Suprapubic skin (tissue), 4 donors: Measurements from ENCODE around the gene ADAMTS2. TPM values are rescaled to one million over a fixed set of nuclear protein-coding genes. Genes with fewer than 3 reads are reported as not detected.

Experiments
- DNase-seq, 2 donors: peaks; one replicate each; pipeline ENCODE4 v3.0.0-alpha.2; 2019; ENCODE audit warnings: low spot score in 2 of 2
- H3K27ac ChIP-seq: fragments of 200-600 bp; sonication (generic); one replicate; pipeline ENCODE4 v1.5.1; 2019
- H3K27me3 ChIP-seq: fragments of 200-600 bp; sonication (generic); one replicate; pipeline ENCODE4 v1.5.1; 2019
- H3K36me3 ChIP-seq: fragments of 200-600 bp; sonication (generic); one replicate; pipeline ENCODE4 v1.5.1; 2019
- H3K4me1 ChIP-seq: fragments of 200-600 bp; sonication (generic); one replicate; pipeline ENCODE4 v1.5.1; 2019
- H3K4me3 ChIP-seq: fragments of 200-600 bp; sonication (generic); one replicate; pipeline ENCODE4 v1.5.1; 2019; ENCODE audit warnings: mild to moderate bottlenecking
- H3K9me3 ChIP-seq: fragments of 200-600 bp; sonication (generic); one replicate; pipeline ENCODE4 v1.5.1; 2019
- EP300 ChIP-seq: sonication (generic); formaldehyde crosslinking; IDR thresholded peaks from one replicate; pipeline ENCODE4 v1.6.1; 2017; ENCODE audit warnings: antibody characterized with exemption
- POLR2A ChIP-seq, 2 donors: fragments of 450-650 bp; IDR thresholded peaks; one replicate each; pipeline ENCODE4 v1.6.1; 2017; ENCODE audit warnings: antibody characterized with exemption in 2 of 2, mild to moderate bottlenecking in 2 of 2, moderate library complexity in 2 of 2
- POLR2AphosphoS5 ChIP-seq, 3 donors: sonication (generic); formaldehyde crosslinking; IDR thresholded peaks; one replicate each; pipeline ENCODE4 v1.6.1; 2017; ENCODE audit warnings: antibody characterized with exemption in 3 of 3
- WGBS: methylation state at CpG from one replicate; pipeline ENCODE4 v1.1.5; 2018; 5-methylcytosine and 5-hydroxymethylcytosine counted together
- total RNA-seq, 4 donors: library from RNA; depleted of rRNA; stranded (reverse); fragments of >200 nt; gene quantifications; one replicate each; pipeline ENCODE4 v1.1.0, GENCODE V29; 2016
- TF ChIP-seq, protein P1 (sequence below), 2 donors: fragments of 200-600 bp in 1 of 2; fragments of 450-650 bp in 1 of 2; sonication (generic) in 1 of 2; IDR thresholded peaks; one replicate each; pipeline ENCODE4 v1.5.1; 2016 to 2019; ENCODE audit warnings: antibody characterized with exemption in 2 of 2, mild to moderate bottlenecking in 1 of 2, moderate library complexity in 1 of 2

ADAMTS2 gene
- total RNA-seq, 4 donors from 2014 or later, result 3.1 to 5.5 (median 4.3) TPM

- Histone ChIP-seq H3K4me1 (peaks cover under 1% of the 10 kb centered on the region), H3K27ac (no peak overlapping the region), H3K4me3 (no peak overlapping the region), H3K27me3 (peaks cover 10% of the 10 kb centered on the region), H3K36me3 (no peaks in the 10 kb centered on the region), H3K9me3 (no peaks in the 10 kb centered on the region)
- 82% methylated on average over 16 of the region's 25 CpGs for WGBS
- no peak for DNase-seq
- no peak for TF ChIP-seq EP300
- TF ChIP-seq POLR2A (IDR thresholded peaks at IDR 0.05), result no peak
- TF ChIP-seq, protein P1, sequence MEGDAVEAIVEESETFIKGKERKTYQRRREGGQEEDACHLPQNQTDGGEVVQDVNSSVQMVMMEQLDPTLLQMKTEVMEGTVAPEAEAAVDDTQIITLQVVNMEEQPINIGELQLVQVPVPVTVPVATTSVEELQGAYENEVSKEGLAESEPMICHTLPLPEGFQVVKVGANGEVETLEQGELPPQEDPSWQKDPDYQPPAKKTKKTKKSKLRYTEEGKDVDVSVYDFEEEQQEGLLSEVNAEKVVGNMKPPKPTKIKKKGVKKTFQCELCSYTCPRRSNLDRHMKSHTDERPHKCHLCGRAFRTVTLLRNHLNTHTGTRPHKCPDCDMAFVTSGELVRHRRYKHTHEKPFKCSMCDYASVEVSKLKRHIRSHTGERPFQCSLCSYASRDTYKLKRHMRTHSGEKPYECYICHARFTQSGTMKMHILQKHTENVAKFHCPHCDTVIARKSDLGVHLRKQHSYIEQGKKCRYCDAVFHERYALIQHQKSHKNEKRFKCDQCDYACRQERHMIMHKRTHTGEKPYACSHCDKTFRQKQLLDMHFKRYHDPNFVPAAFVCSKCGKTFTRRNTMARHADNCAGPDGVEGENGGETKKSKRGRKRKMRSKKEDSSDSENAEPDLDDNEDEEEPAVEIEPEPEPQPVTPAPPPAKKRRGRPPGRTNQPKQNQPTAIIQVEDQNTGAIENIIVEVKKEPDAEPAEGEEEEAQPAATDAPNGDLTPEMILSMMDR (IDR thresholded peaks at IDR 0.05), result no peak
- no peak for TF ChIP-seq POLR2AphosphoS5 (IDR thresholded peaks at IDR 0.05)
These were observed 8.1 kb downstream of the ADAMTS2 start for GRCh38 chr5:179336871-179337795.

DNA sequence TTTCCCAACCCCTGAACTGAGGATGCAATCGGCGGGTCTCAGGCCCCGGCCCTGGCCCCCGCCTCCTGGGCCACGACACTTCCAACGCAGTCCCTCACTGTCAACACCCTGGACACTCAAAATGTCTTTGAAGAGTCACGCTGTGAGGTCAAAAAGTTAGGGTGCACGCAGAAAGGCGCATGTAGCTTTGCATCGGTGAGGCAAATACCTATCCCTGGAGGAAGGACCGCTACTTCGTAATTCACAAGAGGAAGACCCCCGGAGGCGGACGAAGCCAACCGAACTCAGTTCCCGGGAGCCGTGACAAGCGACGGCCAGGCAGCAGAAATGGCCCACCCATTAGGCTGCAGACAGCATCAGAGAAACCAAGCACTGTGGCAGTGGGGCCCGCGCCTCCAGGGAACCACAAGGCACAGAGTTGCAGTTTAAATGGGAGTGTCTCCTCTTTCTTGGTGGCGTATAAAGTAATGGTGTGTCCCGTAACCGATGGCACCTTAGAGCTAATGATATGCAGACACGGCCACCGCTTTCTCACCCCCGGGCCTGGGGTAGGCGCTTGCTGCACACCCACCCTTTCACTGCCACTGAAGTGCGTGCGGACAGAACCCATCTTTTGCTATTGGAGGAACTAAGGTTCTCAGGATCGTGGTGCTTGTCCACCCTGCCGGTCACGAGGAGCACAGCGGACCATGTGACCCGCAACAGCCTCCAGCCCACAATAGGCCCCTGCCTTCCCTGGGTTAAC, 9.0 kb downstream of the ADAMTS2 start:
- no peaks in the 10 kb centered on the region for H3K36me3 ChIP-seq
- 82% methylated on average over 26 of the region's 36 CpGs for WGBS
- no peak overlapping the region for H3K4me3 ChIP-seq
- no peak for TF ChIP-seq POLR2AphosphoS5 (IDR thresholded peaks at IDR 0.05)
- no peaks in the 10 kb centered on the region for H3K4me1 ChIP-seq
- H3K9me3 ChIP-seq, result no peaks in the 10 kb centered on the region
- no peak for DNase-seq
- H3K27me3 ChIP-seq, result peaks cover 5% of the 10 kb centered on the region
- no peak overlapping the region for H3K27ac ChIP-seq

- 84% methylated on average over 21 of the region's 24 CpGs for WGBS
- H3K4me3 ChIP-seq, result no peak overlapping the region
- no peaks in the 10 kb centered on the region for H3K4me1 ChIP-seq
- no peaks in the 10 kb centered on the region for H3K36me3 ChIP-seq
- no peaks in the 10 kb centered on the region for H3K9me3 ChIP-seq
- no peak overlapping the region for H3K27ac ChIP-seq
- H3K27me3 ChIP-seq, result peaks cover 5% of the 10 kb centered on the region
- no peak for TF ChIP-seq POLR2A (IDR thresholded peaks at IDR 0.05)
- TF ChIP-seq, protein P1 (IDR thresholded peaks at IDR 0.05), result no peak
- no peak for TF ChIP-seq POLR2AphosphoS5 (IDR thresholded peaks at IDR 0.05)
- no peak for TF ChIP-seq EP300
- DNase-seq, result no peak
These were observed 11.2 kb downstream of the ADAMTS2 start for GRCh38 chr5:179333796-179334761.

DNA sequence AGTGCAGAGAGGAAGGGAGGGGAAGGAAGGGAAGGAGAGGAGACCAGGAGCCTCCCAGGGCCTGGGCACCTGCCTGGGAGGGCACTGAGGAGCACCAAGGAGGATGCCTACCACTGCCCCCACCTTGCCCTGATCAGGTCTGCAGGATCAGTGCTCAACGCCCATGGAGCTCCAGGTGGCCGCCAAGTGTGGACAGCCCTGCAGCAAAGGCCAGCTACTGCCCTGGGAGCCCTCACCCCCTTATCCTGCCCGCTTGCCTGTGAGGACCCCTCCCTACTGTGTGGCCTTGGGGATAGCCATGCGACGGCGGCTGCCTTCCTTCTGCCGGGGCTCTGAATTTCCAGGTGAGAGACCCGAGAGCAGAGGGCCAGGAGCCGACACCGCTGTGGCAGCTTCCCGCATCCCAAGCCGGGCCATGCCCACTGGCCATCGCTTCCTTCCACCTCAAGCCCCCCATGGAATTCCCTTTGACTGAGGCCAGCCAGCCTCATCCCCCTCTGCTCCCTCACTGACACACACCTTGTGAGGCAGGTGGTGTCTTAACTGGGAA, 12.4 kb downstream of the ADAMTS2 start:
- H3K4me3 ChIP-seq, result no peak overlapping the region
- no peak for DNase-seq
- no peaks in the 10 kb centered on the region for H3K4me1 ChIP-seq
- TF ChIP-seq POLR2AphosphoS5 (IDR thresholded peaks at IDR 0.05) (no peak), EP300 (no peak), POLR2A (IDR thresholded peaks at IDR 0.05) (no peak)
- TF ChIP-seq, protein P1 (IDR thresholded peaks at IDR 0.05), result no peak
- no peak overlapping the region for H3K27ac ChIP-seq
- 93% methylated on average over 7 of the region's 13 CpGs for WGBS
- H3K27me3 ChIP-seq, result peaks cover 5% of the 10 kb centered on the region
- no peaks in the 10 kb centered on the region for H3K9me3 ChIP-seq
- no peaks in the 10 kb centered on the region for H3K36me3 ChIP-seq
